ENCODE measurements around the gene UBE2O.

The UBE2O gene

DNA sequence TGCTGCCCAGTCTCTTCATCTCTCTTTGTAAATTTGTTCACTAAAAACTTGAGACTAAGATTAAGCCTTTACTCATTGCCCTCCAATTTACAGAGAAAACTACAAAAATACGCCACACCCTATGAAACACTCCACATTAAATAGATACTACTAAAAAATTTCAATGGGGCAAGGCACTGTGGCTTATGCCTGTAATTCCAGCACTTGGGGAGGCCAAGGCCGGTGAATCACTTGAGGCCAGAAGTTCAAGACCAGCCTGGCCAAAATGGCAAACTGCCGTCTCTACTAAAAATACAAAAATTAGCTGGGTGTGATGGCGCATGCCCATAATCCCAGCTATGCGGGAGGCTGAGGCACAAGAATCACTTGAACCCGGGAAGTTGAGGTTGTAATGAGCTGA, 3.8 kb downstream of the UBE2O start:
- no peak overlapping the region for H3K27ac ChIP-seq (ENCODE audit: low read length)
- H3K4me2 ChIP-seq (ENCODE audit: low read length), result no peak overlapping the region
- peaks cover 24% of the 10 kb centered on the region for H3K4me1 ChIP-seq (ENCODE audit: low read length)
- TF ChIP-seq EZH2phosphoT487 (IDR thresholded peaks at IDR 0.05; ENCODE audit: low read depth), result no peak
- TF ChIP-seq, protein P1, sequence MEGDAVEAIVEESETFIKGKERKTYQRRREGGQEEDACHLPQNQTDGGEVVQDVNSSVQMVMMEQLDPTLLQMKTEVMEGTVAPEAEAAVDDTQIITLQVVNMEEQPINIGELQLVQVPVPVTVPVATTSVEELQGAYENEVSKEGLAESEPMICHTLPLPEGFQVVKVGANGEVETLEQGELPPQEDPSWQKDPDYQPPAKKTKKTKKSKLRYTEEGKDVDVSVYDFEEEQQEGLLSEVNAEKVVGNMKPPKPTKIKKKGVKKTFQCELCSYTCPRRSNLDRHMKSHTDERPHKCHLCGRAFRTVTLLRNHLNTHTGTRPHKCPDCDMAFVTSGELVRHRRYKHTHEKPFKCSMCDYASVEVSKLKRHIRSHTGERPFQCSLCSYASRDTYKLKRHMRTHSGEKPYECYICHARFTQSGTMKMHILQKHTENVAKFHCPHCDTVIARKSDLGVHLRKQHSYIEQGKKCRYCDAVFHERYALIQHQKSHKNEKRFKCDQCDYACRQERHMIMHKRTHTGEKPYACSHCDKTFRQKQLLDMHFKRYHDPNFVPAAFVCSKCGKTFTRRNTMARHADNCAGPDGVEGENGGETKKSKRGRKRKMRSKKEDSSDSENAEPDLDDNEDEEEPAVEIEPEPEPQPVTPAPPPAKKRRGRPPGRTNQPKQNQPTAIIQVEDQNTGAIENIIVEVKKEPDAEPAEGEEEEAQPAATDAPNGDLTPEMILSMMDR (IDR thresholded peaks at IDR 0.05; ENCODE audit: low read depth, low read length), result no peak
- H3K79me2 ChIP-seq (ENCODE audit: low read length), result peaks cover 87% of the 10 kb centered on the region
- peaks cover 5% of the 10 kb centered on the region for H3K36me3 ChIP-seq (replicated peaks; ENCODE audit: low read depth, low read length)
- H3K9me3 ChIP-seq (ENCODE audit: insufficient read depth, low read length), result no peaks in the 10 kb centered on the region
- H3K27me3 ChIP-seq (ENCODE audit: low read depth, low read length), result no peaks in the 10 kb centered on the region
- no peak overlapping the region for H2AFZ ChIP-seq (ENCODE audit: low read depth, low read length)
- no peak overlapping the region for H3K4me3 ChIP-seq (ENCODE audit: low read length)
- no peak overlapping the region for H3K9ac ChIP-seq (ENCODE audit: low read length)
- peaks cover 78% of the 10 kb centered on the region for H4K20me1 ChIP-seq (ENCODE audit: insufficient read depth, low read length)

DNA sequence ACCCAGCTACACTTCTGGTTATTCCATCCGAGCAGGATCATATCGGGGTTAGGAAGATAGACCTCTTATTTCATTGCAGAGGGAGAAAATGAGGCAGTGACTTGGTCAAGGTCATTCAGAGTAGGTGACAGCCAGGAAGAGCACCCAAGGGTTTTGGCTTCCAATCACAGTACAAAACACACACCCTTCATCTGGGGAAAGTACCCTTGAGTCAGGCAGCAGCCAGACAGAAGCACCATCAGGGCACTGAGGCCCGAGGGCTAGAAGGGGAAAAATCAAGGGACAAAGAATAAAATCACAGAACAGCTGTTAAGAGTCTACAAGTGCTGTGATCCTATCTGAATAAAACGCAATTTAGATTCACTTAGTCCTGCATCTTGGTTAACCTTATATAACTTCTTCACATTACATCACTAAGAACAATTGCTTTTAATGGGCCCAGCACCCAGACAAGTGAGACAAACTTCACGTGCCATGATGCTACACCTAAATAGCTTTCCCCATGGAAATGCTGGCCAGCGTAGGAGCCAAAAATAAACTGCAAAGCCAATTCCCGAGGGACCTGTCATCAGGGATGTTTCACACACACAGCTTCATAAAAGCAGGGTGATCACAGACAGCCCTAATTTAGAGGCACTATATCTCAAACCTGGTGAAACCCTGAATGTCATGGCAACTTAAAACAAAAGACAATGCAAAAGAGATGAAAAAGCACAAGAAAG, 4.9 kb downstream of the UBE2O start:
- H3K9me3 ChIP-seq (ENCODE audit: insufficient read depth, low read length), result no peaks in the 10 kb centered on the region
- peaks cover 97% of the 10 kb centered on the region for H3K79me2 ChIP-seq (ENCODE audit: low read length)
- H3K4me2 ChIP-seq (ENCODE audit: low read length), result no peak overlapping the region
- no peak overlapping the region for H3K27ac ChIP-seq (ENCODE audit: low read length)
- no peak overlapping the region for H2AFZ ChIP-seq (ENCODE audit: low read depth, low read length)
- H4K20me1 ChIP-seq (ENCODE audit: insufficient read depth, low read length), result peaks cover 81% of the 10 kb centered on the region
- H3K4me1 ChIP-seq (ENCODE audit: low read length), result peaks cover 30% of the 10 kb centered on the region
- no peak overlapping the region for H3K4me3 ChIP-seq (ENCODE audit: low read length)
- peaks cover 5% of the 10 kb centered on the region for H3K36me3 ChIP-seq (replicated peaks; ENCODE audit: low read depth, low read length)
- no peaks in the 10 kb centered on the region for H3K27me3 ChIP-seq (ENCODE audit: low read depth, low read length)
- TF ChIP-seq, protein P1 (IDR thresholded peaks at IDR 0.05; ENCODE audit: low read depth, low read length), result no peak
- TF ChIP-seq EZH2phosphoT487 (IDR thresholded peaks at IDR 0.05; ENCODE audit: low read depth), result no peak
- no peak overlapping the region for H3K9ac ChIP-seq (ENCODE audit: low read length)

- H3K9me3 ChIP-seq (ENCODE audit: insufficient read depth, low read length), result no peaks in the 10 kb centered on the region
- peaks cover 5% of the 10 kb centered on the region for H3K36me3 ChIP-seq (replicated peaks; ENCODE audit: low read depth, low read length)
- no peak overlapping the region for H3K27ac ChIP-seq (ENCODE audit: low read length)
- no peak overlapping the region for H3K9ac ChIP-seq (ENCODE audit: low read length)
- no peak overlapping the region for H3K4me2 ChIP-seq (ENCODE audit: low read length)
- TF ChIP-seq, protein P1 (IDR thresholded peaks at IDR 0.05; ENCODE audit: low read depth, low read length), result no peak
- TF ChIP-seq EZH2phosphoT487 (IDR thresholded peaks at IDR 0.05; ENCODE audit: low read depth), result no peak
- H3K27me3 ChIP-seq (ENCODE audit: low read depth, low read length), result no peaks in the 10 kb centered on the region
- H3K4me3 ChIP-seq (ENCODE audit: low read length), result no peak overlapping the region
- peaks cover 100% of the 10 kb centered on the region for H3K79me2 ChIP-seq (ENCODE audit: low read length)
- peaks cover 31% of the 10 kb centered on the region for H3K4me1 ChIP-seq (ENCODE audit: low read length)
- H4K20me1 ChIP-seq (ENCODE audit: insufficient read depth, low read length), result peaks cover 87% of the 10 kb centered on the region
- H2AFZ ChIP-seq (ENCODE audit: low read depth, low read length), result no peak overlapping the region
These were observed 6.3 kb downstream of the UBE2O start for GRCh38 chr17:76446449-76447231.

DNA sequence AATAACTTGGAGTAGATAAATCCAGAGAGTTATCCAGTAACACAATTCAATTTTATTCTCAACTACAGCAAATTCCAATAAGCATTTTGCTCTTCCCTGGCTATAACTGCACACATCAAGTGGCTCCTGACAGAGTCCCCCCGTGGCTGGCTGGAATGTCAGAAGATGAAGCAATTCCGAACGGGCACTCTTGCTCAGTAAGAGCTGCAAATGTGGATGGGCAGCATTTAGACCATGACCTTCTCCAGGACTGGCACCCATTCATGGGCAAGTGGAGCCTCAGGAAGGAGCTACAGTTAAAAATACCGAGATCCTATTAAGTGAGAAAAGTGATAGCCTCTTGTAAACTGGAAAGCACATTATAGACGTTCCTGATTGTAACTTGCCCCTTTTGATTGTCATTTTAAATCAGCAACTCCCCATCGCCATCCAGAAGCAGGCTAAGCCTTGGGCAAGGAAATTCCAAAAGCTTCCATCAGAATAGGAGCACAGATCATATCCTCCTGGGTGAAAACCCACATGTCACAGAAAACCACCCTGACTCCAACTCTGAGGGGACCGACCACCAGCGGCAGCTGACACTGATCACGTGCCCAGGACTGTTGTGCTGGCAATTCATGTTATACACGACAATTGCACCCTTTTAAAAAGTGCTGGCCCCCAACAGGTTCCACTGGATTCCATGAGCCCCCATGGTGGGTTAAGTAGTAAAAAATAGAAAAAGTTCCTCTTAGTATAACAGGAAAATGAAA, 7.1 kb downstream of the UBE2O start:
- Histone ChIP-seq H3K4me2 (ENCODE audit: low read length) (no peak overlapping the region), H3K27me3 (ENCODE audit: low read depth, low read length) (no peaks in the 10 kb centered on the region), H3K36me3 (replicated peaks; ENCODE audit: low read depth, low read length) (peaks cover 1% of the 10 kb centered on the region), H3K4me3 (ENCODE audit: low read length) (no peak overlapping the region), H3K27ac (ENCODE audit: low read length) (no peak overlapping the region), H3K79me2 (ENCODE audit: low read length) (peaks cover 100% of the 10 kb centered on the region), H3K9ac (ENCODE audit: low read length) (no peak overlapping the region), H2AFZ (ENCODE audit: low read depth, low read length) (no peak overlapping the region), H4K20me1 (ENCODE audit: insufficient read depth, low read length) (peaks cover 86% of the 10 kb centered on the region), H3K4me1 (ENCODE audit: low read length) (peaks cover 25% of the 10 kb centered on the region), H3K9me3 (ENCODE audit: insufficient read depth, low read length) (no peaks in the 10 kb centered on the region)
- TF ChIP-seq, protein P1 (IDR thresholded peaks at IDR 0.05; ENCODE audit: low read depth, low read length), result no peak
- no peak for TF ChIP-seq EZH2phosphoT487 (IDR thresholded peaks at IDR 0.05; ENCODE audit: low read depth)
